ENCODE data around the gene UNC119. TPM values are rescaled to one million over a fixed set of nuclear protein-coding genes. Genes with fewer than 3 reads are reported as not detected.

UNC119 gene
- total RNA-seq, 1 donor from 2014 or later = 57.2 TPM

- peaks cover 21% of the 10 kb centered on the region for H3K4me1 Mint-ChIP-seq (ENCODE audit: low read depth, unreplicated experiment)
- peaks cover 2% of the 10 kb centered on the region for H3K9me3 Mint-ChIP-seq (ENCODE audit: unreplicated experiment)
- no peak for DNase-seq
- H3K36me3 Mint-ChIP-seq (ENCODE audit: unreplicated experiment) = peaks cover 5% of the 10 kb centered on the region
- TF ChIP-seq CTCF (IDR thresholded peaks at IDR 0.05; ENCODE audit: partially characterized antibody, unreplicated experiment) = no peak
- H3K27ac Mint-ChIP-seq (ENCODE audit: unreplicated experiment) = no peak overlapping the region
- peaks cover 9% of the 10 kb centered on the region for H3K27me3 Mint-ChIP-seq (ENCODE audit: unreplicated experiment)
- no peak overlapping the region for H3K4me3 Mint-ChIP-seq (ENCODE audit: unreplicated experiment)
Measured at GRCh38 chr17:28507567-28508203, 44.7 kb downstream of the UNC119 start.

GRCh38 chr17:28506763-28507487 lies 45.5 kb downstream of the UNC119 start:
- Mint-ChIP-seq H3K36me3 (ENCODE audit: unreplicated experiment) (peaks cover 5% of the 10 kb centered on the region), H3K4me3 (ENCODE audit: unreplicated experiment) (no peak overlapping the region), H3K27ac (ENCODE audit: unreplicated experiment) (no peak overlapping the region), H3K27me3 (ENCODE audit: unreplicated experiment) (peaks cover 8% of the 10 kb centered on the region), H3K9me3 (ENCODE audit: unreplicated experiment) (peaks cover 2% of the 10 kb centered on the region), H3K4me1 (ENCODE audit: low read depth, unreplicated experiment) (peaks cover 21% of the 10 kb centered on the region)
- TF ChIP-seq CTCF (IDR thresholded peaks at IDR 0.05; ENCODE audit: partially characterized antibody, unreplicated experiment) = no peak
- no peak for DNase-seq

- H3K4me1 Mint-ChIP-seq (ENCODE audit: low read depth, unreplicated experiment) = peaks cover 27% of the 10 kb centered on the region
- peaks cover 8% of the 10 kb centered on the region for H3K27me3 Mint-ChIP-seq (ENCODE audit: unreplicated experiment)
- H3K27ac Mint-ChIP-seq (ENCODE audit: unreplicated experiment) = no peak within 1 kb of the TSS
- peaks cover 5% of the 10 kb centered on the region for H3K36me3 Mint-ChIP-seq (ENCODE audit: unreplicated experiment)
- TF ChIP-seq CTCF (IDR thresholded peaks at IDR 0.05; ENCODE audit: partially characterized antibody, unreplicated experiment) = no peak
- DNase-seq = no peak
- H3K4me3 Mint-ChIP-seq (ENCODE audit: unreplicated experiment) = peak within 1 kb of the TSS; percentile 32
- H3K9me3 Mint-ChIP-seq (ENCODE audit: unreplicated experiment) = peaks cover 2% of the 10 kb centered on the region
Measured at GRCh38 chr17:28505986-28506665, 46.3 kb downstream of the UNC119 start, which contains the start of gene FOXN1. Gene FOXN1, plus strand, starts transcription at chr17:28506348. Its CDS starts 17,622 bp downstream, at chr17:28523970.

GRCh38 chr17:28503420-28503819 lies 49.0 kb downstream of the UNC119 start:
- peaks cover 3% of the 10 kb centered on the region for H3K27me3 Mint-ChIP-seq (ENCODE audit: unreplicated experiment)
- H3K4me1 Mint-ChIP-seq (ENCODE audit: low read depth, unreplicated experiment) = peaks cover 27% of the 10 kb centered on the region

More at GRCh38 chr17:28503420-28503819, 49.0 kb downstream of the UNC119 start:
- peaks cover 2% of the 10 kb centered on the region for H3K9me3 Mint-ChIP-seq (ENCODE audit: unreplicated experiment)
- H3K36me3 Mint-ChIP-seq (ENCODE audit: unreplicated experiment) = no peaks in the 10 kb centered on the region
- no peak overlapping the region for H3K27ac Mint-ChIP-seq (ENCODE audit: unreplicated experiment)
- TF ChIP-seq CTCF (IDR thresholded peaks at IDR 0.05; ENCODE audit: partially characterized antibody, unreplicated experiment) = no peak
- no peak overlapping the region for H3K4me3 Mint-ChIP-seq (ENCODE audit: unreplicated experiment)
- DNase-seq = no peak
